Activated CD8-positive, alpha-beta memory T cell treated with anti-CD3 and anti-CD28 coated beads, Interleukin-2, amount 50 U/mL, for 1 hour (primary cell): ENCODE measurements around the gene CACNA1B.

Experiments
- DNase-seq: peaks from one replicate; pipeline ENCODE4 v3.0.0-alpha.2; 2020; ENCODE audit errors: extremely low read depth

CACNA1B gene

DNA sequence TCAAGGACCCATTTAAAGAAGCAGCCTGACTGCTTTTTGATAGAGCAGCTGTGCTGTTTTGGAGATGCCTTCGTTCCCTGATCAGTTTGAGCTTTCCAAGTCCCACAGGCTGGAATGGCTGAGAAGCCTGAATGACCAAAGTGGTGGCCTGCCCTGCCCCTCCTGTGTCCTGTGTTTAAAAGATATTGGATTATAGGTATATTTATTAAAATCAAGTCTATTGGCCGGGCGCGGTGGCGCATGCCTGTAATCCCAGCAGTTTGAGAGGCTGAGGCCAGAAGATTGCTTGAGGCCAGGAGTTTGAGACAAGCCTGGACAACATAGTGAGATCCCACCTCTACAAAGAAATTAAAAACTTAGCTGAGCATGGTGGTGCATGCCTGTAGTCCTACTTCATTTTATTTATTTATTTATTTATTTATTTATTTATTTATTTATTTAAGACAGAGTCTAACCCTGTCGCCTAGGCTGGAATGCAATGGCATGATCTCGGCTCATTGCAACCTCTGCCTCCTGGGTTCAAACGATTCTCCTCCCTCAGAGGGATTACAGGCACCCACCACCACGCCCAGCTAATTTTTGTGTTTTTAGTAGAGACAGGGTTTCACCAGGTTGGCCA is 87.7 kb downstream of the CACNA1B start:
- no peak for DNase-seq

DNA sequence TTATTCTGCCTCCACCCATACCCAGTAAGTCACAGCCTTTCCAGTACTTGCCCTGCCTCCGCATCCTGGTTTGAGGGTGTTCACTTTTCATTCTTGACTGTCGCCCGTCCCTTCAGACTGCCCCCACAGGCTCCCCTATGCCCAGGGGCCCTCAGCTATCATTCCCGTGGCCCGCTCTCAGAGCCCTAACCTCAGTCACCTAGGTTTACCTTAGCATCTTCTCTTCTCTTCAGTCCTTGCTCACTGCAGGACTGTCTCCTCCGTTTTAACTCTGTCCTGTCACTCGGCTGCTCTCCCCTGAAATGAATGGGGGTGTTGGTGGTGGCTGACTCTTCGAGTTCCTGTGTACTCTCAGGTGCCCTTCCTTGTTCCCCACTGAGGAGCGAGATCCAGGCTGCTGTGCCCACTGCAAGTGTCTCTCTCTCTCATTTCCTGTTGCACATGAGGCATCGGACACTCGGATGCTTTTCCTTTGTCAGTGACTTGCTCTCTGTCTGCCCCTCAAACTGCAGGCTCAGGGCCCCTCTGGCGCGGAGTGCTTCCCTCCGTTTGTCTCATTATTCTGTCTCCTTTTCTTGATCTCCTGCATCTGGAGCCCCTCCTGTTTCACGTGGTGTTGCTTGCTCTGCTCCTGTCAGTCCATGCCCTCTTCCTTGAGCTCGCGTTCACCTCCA is 89.8 kb downstream of the CACNA1B start:
- no peak for DNase-seq

DNA sequence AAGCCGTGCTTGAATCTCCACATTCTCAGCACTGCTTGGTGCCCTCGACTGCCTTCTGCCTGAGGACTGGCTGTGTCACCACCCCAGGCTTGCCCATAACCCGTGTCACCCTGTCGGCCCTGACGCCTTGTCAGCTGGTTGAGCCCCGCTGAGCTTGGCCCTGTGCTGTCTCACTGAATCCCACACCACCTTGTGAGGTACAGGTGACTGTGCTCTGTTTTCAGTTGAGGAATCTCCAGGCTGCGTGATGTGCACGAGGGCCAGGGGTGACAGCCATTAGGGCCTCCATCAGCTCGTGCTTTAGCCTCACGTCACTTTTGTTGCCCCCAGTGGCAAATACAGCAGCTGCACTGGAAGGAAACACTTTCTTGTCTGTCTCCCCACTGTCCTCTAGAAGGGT is 90.7 kb downstream of the CACNA1B start:
- DNase-seq = no peak

DNA sequence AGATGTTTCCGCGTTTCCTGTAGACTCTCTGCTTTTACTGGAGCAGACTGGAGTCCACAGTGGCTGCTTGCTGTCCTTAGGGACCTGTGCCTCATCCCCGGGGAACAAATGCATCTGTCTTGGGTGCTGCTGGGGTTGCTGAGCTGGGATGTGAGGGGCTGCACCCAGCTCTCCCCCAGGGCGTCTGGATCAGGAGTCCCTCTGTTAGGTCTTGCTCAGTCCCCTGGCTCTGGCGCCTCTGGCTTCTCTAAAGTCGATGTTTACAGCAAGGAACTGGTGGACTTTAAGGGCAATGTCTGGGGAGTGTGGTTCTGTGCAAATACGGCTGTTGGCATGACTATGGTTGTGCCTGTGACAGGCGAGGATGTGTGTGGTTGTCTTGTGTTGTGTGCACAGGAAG is 91.4 kb downstream of the CACNA1B start:
- DNase-seq = no peak

DNA sequence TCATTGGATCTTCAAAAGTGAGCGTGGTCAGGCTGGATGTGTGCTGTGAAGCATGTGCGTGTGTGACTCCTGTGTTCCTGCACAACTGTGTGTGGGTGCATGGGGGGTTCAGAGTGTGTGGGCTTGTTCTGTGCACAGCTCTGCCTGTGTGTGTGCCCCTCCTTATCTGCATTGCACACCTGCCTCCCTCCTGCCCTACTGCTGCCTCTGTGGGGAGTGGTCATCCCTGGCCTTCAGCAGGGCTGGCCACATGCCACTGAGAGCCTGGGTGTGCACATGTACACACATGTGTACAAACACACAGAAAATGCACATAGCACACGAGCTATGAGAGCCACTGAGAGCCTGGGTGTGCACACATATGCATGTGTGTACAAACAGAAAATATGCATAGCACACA is 92.1 kb downstream of the CACNA1B start:
- no peak for DNase-seq

DNA sequence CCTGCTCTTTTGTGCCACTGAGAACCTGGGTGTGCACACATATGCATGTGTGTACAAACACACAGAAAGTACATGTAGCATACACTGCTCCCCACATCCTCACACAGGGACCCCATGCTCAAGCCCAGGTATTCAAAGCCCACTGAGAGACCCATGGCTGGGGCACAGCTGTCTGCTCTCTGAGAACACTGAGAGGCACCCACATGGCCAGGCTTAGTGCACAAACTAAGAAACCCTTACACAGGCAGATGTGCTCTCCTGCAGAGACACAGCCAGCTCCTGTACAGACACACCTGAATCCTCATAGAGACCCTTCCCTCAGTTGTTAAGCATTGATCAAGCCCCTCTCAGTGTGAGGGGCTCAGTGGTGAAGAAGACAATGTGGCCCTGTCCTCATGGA is 92.5 kb downstream of the CACNA1B start:
- DNase-seq = no peak

DNA sequence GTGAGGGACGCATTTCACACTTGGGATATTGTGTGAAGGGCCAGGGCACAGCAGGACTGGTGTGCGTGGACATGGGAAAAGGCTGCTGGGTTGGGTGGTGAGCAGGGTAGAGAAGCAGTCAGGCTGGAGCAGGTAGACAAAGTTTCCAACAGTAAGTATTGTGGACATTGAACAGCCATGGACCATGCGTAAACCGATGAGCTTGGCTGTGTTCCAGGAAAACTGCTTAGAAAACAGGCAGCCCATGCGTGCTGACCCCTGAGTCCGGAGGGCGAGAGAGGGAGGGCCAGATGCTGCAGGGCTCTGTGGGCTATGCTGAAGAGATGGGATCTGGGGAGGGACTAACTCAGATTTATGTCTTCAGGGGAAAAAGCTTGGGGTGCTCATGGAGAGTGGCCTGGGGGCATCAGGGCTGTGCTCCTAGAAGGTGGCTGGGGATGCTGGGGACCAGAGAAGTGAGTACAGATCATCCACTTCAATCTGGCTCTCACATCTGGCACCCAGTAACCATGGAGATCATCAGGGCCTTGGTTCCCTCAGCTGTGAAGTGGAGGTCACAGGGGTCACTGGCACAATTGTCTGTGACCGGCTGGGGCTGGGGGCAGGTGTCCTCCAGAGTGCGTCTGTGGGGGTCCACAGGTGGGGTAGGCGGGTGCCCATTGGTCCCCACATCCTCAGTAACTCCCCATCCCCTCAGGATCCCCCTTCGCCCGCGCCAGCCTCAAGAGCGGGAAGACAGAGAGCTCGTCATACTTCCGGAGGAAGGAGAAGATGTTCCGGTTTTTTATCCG is 93.3 kb downstream of the CACNA1B start:
- DNase-seq = no peak

DNA sequence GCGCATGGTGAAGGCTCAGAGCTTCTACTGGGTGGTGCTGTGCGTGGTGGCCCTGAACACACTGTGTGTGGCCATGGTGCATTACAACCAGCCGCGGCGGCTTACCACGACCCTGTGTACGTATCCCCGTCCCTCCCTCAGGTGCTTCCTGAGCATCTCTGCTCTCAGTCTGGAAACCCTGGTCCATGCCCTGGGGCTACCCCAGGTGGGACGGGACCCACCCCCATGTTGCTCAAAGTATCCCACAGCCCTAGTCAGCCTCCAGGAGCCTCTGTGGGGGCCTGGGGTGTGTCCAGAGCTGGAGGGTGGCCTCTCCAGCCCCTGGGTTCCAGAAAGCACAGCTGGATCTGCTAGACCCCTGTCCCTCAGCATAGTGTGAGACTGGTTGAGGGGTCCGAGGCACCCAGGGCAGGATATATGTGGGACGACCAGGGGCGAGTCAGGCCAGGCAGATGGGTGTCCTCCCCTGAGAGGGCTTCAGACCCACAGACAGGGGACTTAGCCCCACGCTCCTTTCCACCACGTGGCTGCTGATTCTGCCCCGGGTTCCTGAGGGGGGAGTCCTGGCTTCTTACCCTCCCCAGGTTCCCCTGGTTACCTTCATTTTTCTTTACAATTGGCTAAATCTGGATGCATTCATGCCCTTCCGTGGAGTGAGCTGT is 94.0 kb downstream of the CACNA1B start:
- DNase-seq = no peak

DNA sequence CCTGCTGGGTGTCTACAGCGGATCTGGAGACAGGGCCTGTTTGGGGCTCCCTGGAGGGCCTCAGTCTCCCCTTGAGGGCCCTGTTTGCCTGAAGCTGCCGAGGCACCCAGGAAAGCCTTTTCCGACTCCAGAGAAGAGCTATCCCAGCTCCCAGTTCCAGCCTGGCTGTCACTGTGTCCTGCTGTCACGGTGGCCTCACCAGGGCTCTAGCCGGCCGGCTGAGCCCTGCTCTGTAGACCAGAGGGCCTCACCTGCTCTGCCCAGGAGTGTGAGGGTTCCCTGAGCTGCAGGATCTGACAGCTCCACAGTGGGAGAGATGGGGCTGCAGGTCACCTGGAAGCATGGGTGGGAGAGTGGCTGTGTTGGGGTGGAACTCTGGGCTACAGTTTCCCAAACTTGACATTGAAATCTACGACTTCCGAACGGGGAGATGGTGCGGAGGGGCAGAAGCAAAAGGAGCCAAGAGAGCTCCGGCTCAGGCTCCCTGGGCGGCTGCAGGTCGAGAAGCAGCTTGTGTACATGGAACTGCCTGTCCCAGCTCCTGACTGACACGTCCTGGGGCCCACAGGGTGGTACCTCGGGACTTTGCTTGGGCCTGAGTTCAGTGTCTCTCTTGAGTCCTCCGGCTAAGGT is 94.9 kb downstream of the CACNA1B start:
- DNase-seq = no peak

DNA sequence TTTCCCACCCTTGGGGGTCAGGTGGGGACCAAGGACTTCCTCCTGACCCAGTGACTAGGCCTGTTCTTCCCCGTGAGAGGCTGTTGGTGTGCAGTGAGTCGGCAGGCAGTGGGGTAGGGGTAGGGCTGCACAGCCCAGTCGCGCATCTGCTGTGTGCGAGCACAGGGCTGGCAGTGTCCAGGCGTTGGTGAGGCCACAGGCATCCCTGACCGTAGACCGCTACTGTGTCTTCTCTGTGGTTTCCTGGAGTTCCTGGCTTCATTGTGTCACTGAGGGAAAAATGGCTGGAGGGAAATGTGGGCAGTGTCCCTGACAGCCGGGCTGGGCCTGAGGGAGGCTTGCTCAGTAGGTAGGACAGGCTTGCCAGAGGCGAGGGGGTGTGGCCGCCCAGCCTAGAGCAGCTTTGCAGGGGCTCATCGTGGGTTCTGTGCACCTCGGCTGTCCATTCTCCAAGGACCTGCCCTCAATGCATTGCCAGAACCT is 95.4 kb downstream of the CACNA1B start:
- no peak for DNase-seq

DNA sequence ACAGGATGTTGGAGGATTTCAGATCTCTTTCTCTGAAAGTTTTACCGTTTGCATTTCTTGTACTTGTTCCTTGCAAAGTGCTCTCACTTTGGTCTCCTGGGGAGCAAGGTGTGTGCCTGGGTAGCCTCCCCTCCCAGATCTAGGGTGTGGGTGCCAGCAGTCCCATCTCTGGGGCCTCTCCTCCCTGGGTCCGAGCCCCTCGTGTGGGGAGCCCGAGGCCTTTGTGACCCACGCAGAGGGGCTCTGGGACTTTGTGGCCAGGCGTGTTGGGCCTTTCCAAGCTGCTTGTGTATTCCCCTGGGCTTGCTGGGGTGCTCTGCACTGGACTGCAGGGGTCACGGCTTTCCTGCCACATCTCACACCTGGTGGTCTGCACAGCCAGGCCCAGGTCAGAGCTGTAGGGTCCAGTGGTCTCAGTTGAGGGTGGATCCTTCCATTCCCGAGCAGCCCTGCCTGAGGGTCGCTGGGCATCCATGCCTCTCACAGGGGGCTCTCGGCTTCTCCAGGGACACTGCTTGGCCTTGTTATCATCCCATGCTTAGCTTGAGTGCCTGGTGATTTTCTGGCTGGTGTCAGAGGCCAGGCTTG is 96.3 kb downstream of the CACNA1B start:
- DNase-seq = no peak

DNA sequence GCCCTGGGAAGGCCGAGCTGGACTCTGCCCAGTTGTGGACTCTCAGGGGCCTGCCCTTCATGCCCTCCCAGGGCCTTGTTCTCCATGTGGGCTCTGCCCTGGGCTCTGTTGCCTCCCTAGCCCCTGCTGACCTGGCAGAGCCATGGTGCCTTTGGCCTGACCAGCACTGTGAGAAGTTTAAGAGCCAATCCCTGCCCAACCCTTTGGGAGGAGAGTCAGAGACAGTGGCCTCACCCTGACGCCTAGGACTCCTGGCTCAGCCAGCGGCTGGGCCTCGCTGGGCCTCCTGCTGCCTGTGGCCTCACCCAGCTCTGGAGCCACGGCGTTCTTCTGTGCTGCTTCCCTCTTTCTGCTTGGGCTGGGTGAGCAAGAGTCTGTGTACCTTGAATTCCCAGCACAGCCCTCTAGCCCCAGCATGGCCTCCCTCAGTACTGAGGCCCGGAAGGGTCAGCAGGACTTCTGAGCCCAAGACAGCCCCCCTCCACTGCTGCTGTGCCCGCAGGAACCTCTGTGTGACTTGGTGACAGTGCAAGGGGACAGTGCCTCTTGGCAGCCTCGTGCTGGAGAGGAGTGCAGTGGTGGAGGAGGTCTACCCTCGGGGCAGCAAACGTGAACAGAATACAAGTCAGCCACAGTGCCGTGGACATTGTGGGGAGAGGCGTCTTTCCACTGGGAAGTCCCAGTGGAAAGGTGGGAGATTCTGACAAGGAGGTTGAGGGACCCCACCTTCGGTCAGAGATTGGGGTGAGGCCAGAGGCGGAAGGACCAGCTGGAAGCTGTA is 97.4 kb downstream of the CACNA1B start:
- no peak for DNase-seq

DNA sequence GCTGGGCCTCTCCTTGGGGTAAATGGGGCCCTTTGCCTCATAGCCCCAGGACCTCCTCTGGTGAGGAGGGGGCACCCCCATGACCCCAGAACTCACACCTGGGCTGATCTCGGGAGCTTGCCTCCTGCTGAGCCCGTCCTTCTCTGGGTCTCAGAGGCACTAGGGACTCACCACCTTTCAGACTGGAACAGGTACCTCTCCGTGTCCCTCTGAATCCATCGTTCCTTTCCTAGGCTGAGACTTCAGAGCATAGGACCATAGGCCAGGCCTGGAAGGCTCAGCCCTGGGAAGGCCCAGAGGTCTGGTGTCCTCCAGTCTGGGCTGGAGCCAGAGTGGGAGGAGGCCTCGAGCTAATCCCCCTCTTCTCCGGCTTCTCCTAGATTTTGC is 97.9 kb downstream of the CACNA1B start:
- no peak for DNase-seq

DNA sequence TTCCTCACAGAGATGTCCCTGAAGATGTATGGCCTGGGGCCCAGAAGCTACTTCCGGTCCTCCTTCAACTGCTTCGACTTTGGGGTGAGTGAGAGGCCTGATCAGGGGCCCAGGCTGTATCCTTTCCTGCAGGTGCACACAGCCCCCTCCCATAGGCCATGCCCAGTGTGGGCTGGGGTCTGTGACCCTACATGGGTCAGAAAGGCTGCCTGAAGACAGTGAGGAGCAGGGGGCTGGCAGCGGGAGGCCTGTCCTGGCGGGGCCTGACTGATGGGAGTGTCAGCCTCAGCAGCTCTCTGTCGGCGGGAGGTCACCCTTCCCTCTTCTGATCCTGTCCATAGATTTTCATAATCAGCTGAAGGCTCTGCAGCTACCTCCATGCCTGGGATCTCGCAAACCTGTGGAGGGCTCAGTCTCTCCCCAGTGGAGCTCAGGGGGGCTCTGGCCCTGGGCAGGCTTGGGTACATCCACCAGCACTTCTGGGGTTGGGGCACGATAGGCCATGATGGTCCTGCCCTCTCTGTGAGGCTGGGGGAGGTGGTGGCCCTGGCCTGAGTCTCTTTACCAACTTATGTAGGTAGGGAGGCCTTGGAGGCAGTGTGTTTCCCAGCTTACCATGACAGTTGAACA is 98.5 kb downstream of the CACNA1B start:
- no peak for DNase-seq

DNA sequence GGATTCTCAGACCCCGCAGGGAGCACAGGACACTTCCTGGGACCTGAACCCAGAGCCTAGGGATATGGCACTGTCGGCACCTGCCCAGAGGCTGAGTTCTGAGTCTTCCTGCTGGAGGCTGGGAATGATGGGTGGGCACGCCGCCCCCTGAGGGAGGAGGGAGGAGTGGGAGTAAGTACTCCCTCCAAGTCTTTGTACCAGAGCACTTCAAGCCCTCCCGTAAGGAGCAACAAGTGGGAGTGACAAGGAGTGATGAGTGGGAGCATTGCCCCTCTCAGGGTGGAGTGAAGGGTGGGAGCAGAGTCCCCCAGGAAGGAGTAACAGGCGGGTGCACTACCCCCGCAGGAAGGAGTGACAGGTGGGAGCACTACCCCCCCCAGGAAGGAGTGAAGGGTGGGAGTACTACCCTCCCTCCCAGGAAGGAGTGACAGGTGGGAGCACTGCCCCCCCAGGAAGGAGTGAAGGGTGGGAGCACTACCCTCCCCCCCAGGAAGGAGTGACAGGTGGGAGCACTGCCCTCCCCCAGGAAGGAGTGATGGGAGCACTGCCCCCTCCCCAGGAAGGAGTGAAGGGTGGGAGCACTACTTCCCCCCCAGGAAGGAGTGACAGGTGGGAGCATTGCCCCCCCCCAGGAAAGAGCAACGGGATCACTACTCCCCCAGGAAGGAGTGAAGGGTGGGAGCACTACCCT is 100.1 kb downstream of the CACNA1B start:
- DNase-seq = no peak

DNA sequence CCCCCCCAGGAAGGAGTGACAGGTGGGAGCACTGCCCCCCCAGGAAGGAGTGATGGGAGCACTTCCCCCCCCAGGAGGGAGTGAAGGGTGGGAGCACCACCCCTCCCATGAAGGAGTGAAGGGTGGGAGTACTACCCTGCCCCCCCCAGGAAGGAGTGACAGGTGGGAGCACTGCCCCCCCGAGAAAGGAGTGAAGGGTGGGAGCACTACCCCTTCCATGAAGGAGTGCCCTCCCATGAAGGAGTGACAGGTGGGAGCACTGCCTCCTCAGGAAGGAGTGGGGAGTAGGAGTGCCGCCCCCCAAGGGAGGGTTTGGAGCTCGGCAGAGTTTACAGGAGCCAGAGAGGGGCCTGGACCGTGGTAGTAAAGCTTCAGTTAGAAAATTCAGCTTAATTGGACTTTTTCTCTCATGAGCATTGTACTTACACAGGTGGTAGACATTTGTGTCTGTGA is 100.7 kb downstream of the CACNA1B start:
- DNase-seq = no peak

DNA sequence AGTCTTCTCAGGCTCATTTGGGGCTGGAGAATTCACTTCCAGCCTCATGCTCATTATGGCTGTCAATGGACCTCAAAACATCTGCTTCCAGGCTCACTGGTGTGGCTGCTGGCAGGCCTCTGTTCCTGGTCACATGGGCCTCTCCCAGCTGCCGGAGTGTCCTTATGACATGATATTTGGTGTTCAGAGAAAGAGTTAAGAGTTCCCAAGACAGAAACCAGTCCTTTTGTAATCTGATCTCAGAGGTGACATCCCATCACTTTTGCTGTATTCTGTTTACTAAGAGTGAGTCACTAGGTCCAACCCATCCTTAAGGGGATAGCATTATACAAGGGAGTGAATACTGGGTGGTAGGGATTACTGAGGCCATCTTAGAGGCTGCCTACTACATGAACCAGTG is 104.6 kb downstream of the CACNA1B start:
- no peak for DNase-seq

DNA sequence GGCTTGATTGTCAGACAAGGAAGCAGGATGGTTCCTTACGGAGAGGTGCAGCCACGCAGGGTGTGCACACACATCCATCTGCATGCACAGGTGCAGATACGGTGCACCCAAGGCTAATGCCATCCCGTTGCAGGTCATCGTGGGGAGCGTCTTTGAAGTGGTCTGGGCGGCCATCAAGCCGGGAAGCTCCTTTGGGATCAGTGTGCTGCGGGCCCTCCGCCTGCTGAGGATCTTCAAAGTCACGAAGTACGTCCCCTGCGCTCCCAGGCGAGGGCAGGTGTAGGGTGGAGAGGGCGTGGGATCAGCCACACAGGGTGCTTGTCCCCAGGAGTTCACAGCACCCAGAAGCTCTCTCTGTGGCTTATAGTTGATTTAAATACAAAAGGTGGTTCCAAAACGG is 106.4 kb downstream of the CACNA1B start:
- DNase-seq = no peak

DNA sequence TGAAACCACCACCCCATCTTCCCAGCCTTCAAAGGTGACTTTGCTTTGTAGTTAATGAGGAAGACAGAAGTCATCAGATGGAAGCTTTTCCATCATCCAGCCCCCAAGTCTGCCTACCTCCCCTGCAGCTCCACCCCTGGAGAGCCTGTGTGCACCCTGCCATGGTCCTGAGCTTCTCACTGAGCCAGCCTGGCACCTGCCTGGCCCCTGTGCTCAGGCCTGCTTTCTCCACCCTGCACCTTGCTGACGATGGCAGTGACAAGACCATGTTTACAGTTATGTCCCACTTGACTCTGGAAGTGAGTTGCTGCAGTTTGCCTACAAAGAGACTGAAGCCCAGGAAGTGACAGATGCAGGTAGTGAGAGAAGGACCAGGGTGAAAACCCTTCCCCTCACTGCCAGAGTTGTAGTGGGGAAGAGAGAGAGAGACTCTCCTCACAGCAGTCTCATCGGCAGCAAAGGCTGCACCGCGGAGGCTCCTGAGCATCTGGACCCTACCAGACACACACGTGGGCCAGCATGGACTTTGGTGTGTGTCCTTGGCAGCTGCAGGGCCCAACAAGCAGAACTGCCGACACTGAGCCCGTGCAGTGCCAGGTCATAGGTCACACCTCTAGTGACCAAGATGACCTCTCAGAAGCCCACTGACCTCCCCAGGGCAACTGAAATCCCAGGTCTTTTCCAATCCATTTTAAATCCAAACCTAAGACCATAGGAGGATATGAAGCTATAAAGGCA is 107.1 kb downstream of the CACNA1B start:
- DNase-seq = no peak
